CD4-positive, alpha-beta T cell (primary cell): Measurements from ENCODE around the gene ASTN1. TPM values are rescaled to one million over a fixed set of nuclear protein-coding genes. Genes with fewer than 3 reads are reported as not detected.

ENCODE experiments used
- ATAC-seq: fragments of 200-7000 bp; cut with Tn5 transposase; one replicate; pipeline ENCODE4 v1.10.0; 2022; ENCODE audit warnings: mild to moderate bottlenecking; ENCODE audit not compliant: poor library complexity
- CTCF ChIA-PET: fragments of 350-600 bp; sonication (Branson Sonifier 250); formaldehyde crosslinking; loops from one replicate; lab custom pipeline; 2021; ENCODE audit warnings: antibody characterized with exemption, inconsistent platforms; lab: Charles Lee
- POLR2A ChIA-PET: fragments of 350-600 bp; sonication (Branson Sonifier 250); formaldehyde crosslinking; loops from one replicate; lab custom pipeline; 2021; ENCODE audit warnings: antibody characterized with exemption, inconsistent platforms; lab: Charles Lee
- DNase-seq, 14 experiments: peaks; one replicate each; pipeline ENCODE4 v3.0.0-alpha.2; 2013 to 2020; ENCODE audit warnings: mixed read lengths in 2 of 14
- H3K27ac ChIP-seq, 2 donors: one replicate each; pipeline versions ENCODE4 v1.5.1 to v1.7.0; 2013; ENCODE audit warnings: low read length in 2 of 2, low read depth in 1 of 2, mild to moderate bottlenecking in 1 of 2
- H3K27me3 ChIP-seq, 2 experiments: 1 replicate in 1 of 2; 2 replicates in 1 of 2; pipeline versions ENCODE4 v1.6.1 to v1.7.0; 2013; ENCODE audit warnings: low read length in 2 of 2, control low read depth in 1 of 2, mild to moderate bottlenecking in 1 of 2, moderate library complexity in 1 of 2; ENCODE audit not compliant: insufficient read depth in 2 of 2, control insufficient read depth in 1 of 2
- H3K36me3 ChIP-seq: one replicate; pipeline ENCODE4 v1.6.1; 2013; ENCODE audit warnings: low read length, control low read depth; ENCODE audit not compliant: insufficient read depth
- H3K4me1 ChIP-seq: one replicate; pipeline ENCODE4 v1.6.1; 2013; ENCODE audit warnings: low read length, control low read depth; ENCODE audit not compliant: insufficient read depth
- H3K4me3 ChIP-seq: one replicate; pipeline ENCODE4 v1.5.1; 2013; ENCODE audit warnings: mild to moderate bottlenecking, low read length, moderate library complexity
- H3K9me3 ChIP-seq, 2 experiments: 1 replicate in 1 of 2; 2 replicates in 1 of 2; pipeline versions ENCODE4 v1.6.1 to v1.7.0; 2013; ENCODE audit warnings: low read length in 2 of 2, mild to moderate bottlenecking in 2 of 2, control low read depth in 1 of 2, moderate library complexity in 1 of 2; ENCODE audit not compliant: control insufficient read depth in 1 of 2, insufficient read depth in 1 of 2
- H3K27ac Mint-ChIP-seq: one replicate; pipeline ENCODE4 v1.8.0; 2020; ENCODE audit warnings: mixed read lengths
- H3K27me3 Mint-ChIP-seq: one replicate; pipeline ENCODE4 v1.8.0; 2021; ENCODE audit warnings: mixed read lengths
- H3K36me3 Mint-ChIP-seq: one replicate; pipeline ENCODE4 v1.8.0; 2021; ENCODE audit warnings: low read depth, mixed read lengths
- H3K4me1 Mint-ChIP-seq: one replicate; pipeline ENCODE4 v1.8.0; 2021; ENCODE audit warnings: low read depth, mixed read lengths
- H3K4me3 Mint-ChIP-seq: one replicate; pipeline ENCODE4 v1.8.0; 2020; ENCODE audit warnings: mild to moderate bottlenecking, mixed read lengths
- H3K9me3 Mint-ChIP-seq: one replicate; pipeline ENCODE4 v1.8.0; 2020; ENCODE audit warnings: mixed read lengths
- CTCF ChIP-seq: fragments of 200-600 bp; IDR thresholded peaks from one replicate; pipeline ENCODE4 v1.8.0; 2022; ENCODE audit warnings: antibody characterized with exemption, mild to moderate bottlenecking
- intact Hi-C, 2 experiments: fragments of 100-400 bp; cut with DNase I in 1 of 2; cut with micrococcal nuclease in 1 of 2; formaldehyde crosslinking; loops; one replicate each; pipeline versions ENCODE4 v1.15.1 to v1.9.0; 2023 to 2025; cut with DNase I, micrococcal nuclease
- total RNA-seq, 174 experiments: library from RNA in 2 of 174; stranded (reverse) in 2 of 174; gene quantifications; one replicate each; pipeline ENCODE4 v1.2.3 and lab custom pipeline; 2021 to 2026

Gene ASTN1
- total RNA-seq, 2 experiments from 2014 or later, result not detected

- Histone ChIP-seq H3K27ac (no peak overlapping the region), H3K4me1 (no peaks in the 10 kb centered on the region), H3K27me3 (no peaks in the 10 kb centered on the region), H3K9me3 (no peaks in the 10 kb centered on the region), H3K36me3 (no peaks in the 10 kb centered on the region), H3K4me3 (no peak overlapping the region)
- no peak for ATAC-seq
- DNase-seq, result no peak
- intact Hi-C loops, result no loop called here
- Mint-ChIP-seq H3K27me3 (no peaks in the 10 kb centered on the region), H3K36me3 (no peaks in the 10 kb centered on the region), H3K4me1 (no peaks in the 10 kb centered on the region), H3K27ac (no peak overlapping the region), H3K9me3 (no peaks in the 10 kb centered on the region), H3K4me3 (no peak overlapping the region)
- TF ChIP-seq CTCF, result no peak
- ChIA-PET POLR2A (no interaction called here), CTCF (no interaction called here)
Measured at GRCh38 chr1:176852124-176852523, 312.4 kb downstream of the ASTN1 start.

- Histone ChIP-seq H3K36me3 (no peaks in the 10 kb centered on the region), H3K4me1 (no peaks in the 10 kb centered on the region), H3K27ac (no peak overlapping the region), H3K27me3 (no peaks in the 10 kb centered on the region), H3K4me3 (no peak overlapping the region), H3K9me3 (no peaks in the 10 kb centered on the region)
- H3K27me3 Mint-ChIP-seq, result no peaks in the 10 kb centered on the region
- no peak overlapping the region for H3K27ac Mint-ChIP-seq
- no peak for TF ChIP-seq CTCF
- DNase-seq, result no peak
- no peak overlapping the region for H3K4me3 Mint-ChIP-seq
- intact Hi-C loops, result no loop called here
- H3K4me1 Mint-ChIP-seq, result no peaks in the 10 kb centered on the region
- no peaks in the 10 kb centered on the region for H3K9me3 Mint-ChIP-seq
- ChIA-PET POLR2A (no interaction called here), CTCF (no interaction called here)
- ATAC-seq, result no peak
- H3K36me3 Mint-ChIP-seq, result no peaks in the 10 kb centered on the region
Measured at GRCh38 chr1:176850871-176851270, 313.6 kb downstream of the ASTN1 start.

GRCh38 chr1:176849281-176849680, 315.2 kb downstream of the ASTN1 start:
- no peak overlapping the region for H3K4me3 Mint-ChIP-seq
- H3K27ac Mint-ChIP-seq, result no peak overlapping the region
- Histone ChIP-seq H3K4me1 (no peaks in the 10 kb centered on the region), H3K4me3 (no peak overlapping the region), H3K9me3 (no peaks in the 10 kb centered on the region), H3K27me3 (no peaks in the 10 kb centered on the region), H3K36me3 (no peaks in the 10 kb centered on the region), H3K27ac (no peak overlapping the region)
- no peaks in the 10 kb centered on the region for H3K9me3 Mint-ChIP-seq
- H3K4me1 Mint-ChIP-seq, result no peaks in the 10 kb centered on the region
- H3K36me3 Mint-ChIP-seq, result no peaks in the 10 kb centered on the region
- intact Hi-C loops, result no loop called here
- DNase-seq (no peak), ATAC-seq (no peak)
- CTCF ChIA-PET, result no interaction called here
- peaks cover under 1% of the 10 kb centered on the region for H3K27me3 Mint-ChIP-seq
- POLR2A ChIA-PET, result no interaction called here
- no peak for TF ChIP-seq CTCF
